HepG2 (cell line): Measurements from ENCODE around the gene ZCCHC7. TPM values are rescaled to one million over a fixed set of nuclear protein-coding genes. Genes with fewer than 3 reads are reported as not detected.
A peak's percentile ranks its signal among the peaks of the same experiment; 100 is the strongest.

Experiments
- ATF6 ChIP-seq: sonication (generic); formaldehyde crosslinking; conservative IDR thresholded peaks from 2 replicates; pipeline ENCODE4 v1.4.0; 2020; ENCODE audit warnings: missing genetic modification reagents
- CBX5 ChIP-seq: sonication (generic); formaldehyde crosslinking; IDR thresholded peaks from 2 replicates; pipeline ENCODE4 v1.4.0; 2020; ENCODE audit warnings: missing genetic modification reagents, borderline replicate concordance
- CCDC6 ChIP-seq: sonication (generic); formaldehyde crosslinking; IDR thresholded peaks from 2 replicates; pipeline ENCODE4 v1.8.1; 2022; ENCODE audit warnings: mild to moderate bottlenecking, missing genetic modification reagents, moderate library complexity
- IKZF5 ChIP-seq: IDR thresholded peaks from 2 replicates; pipeline ENCODE4 v1.6.1; 2018; ENCODE audit warnings: missing genetic modification reagents, mild to moderate bottlenecking, missing compliant biosample characterization
- IRX3 ChIP-seq: sonication (generic); formaldehyde crosslinking; IDR thresholded peaks from 2 replicates; pipeline ENCODE4 v1.8.1; 2023; ENCODE audit warnings: mild to moderate bottlenecking, low read depth, missing genetic modification reagents, borderline replicate concordance
- MBNL3 ChIP-seq: fragments of 250-450 bp; sonication (Bioruptor Pico); conservative IDR thresholded peaks from 2 replicates; pipeline ENCODE4 v1.8.0; 2022; ENCODE audit warnings: mild to moderate bottlenecking, inconsistent platforms
- MXD4 ChIP-seq: IDR thresholded peaks from 2 replicates; pipeline ENCODE4 v1.6.1; 2016; ENCODE audit warnings: mild to moderate bottlenecking, missing biosample characterization, missing genetic modification reagents
- NKX3-1 ChIP-seq: sonication (generic); formaldehyde crosslinking; IDR thresholded peaks from 2 replicates; pipeline ENCODE4 v1.5.0; 2020; ENCODE audit warnings: missing genetic modification reagents
- PBX2 ChIP-seq: IDR thresholded peaks from 2 replicates; pipeline ENCODE4 v1.6.1; 2016; ENCODE audit warnings: control low read depth
- PCBP1 ChIP-seq: fragments of 200-400 bp; formaldehyde crosslinking; IDR thresholded peaks from 2 replicates; pipeline ENCODE4 v1.6.1; 2017; ENCODE audit warnings: mild to moderate bottlenecking, low read depth, low read length, borderline replicate concordance
- STAG1 ChIP-seq: sonication (generic); formaldehyde crosslinking; IDR thresholded peaks from 2 replicates; pipeline ENCODE4 v1.4.0; 2020; ENCODE audit warnings: missing genetic modification reagents
- THAP8 ChIP-seq: sonication (generic); formaldehyde crosslinking; IDR thresholded peaks from 2 replicates; pipeline ENCODE4 v1.5.1; 2020; ENCODE audit warnings: missing genetic modification reagents, mild to moderate bottlenecking, borderline replicate concordance
- THRA ChIP-seq: sonication (generic); formaldehyde crosslinking; IDR thresholded peaks from 2 replicates; pipeline ENCODE4 v1.4.0; 2020; ENCODE audit warnings: missing genetic modification reagents, borderline replicate concordance
- TP53 ChIP-seq: sonication (generic); formaldehyde crosslinking; conservative IDR thresholded peaks from 2 replicates; pipeline ENCODE4 v1.4.0; 2020; ENCODE audit warnings: missing genetic modification reagents
- ZBTB1 ChIP-seq: sonication (generic); formaldehyde crosslinking; IDR thresholded peaks from 2 replicates; pipeline ENCODE4 v1.4.0; 2020; ENCODE audit warnings: missing genetic modification reagents, borderline replicate concordance
- ZFP36 ChIP-seq: fragments of 150-350 bp; IDR thresholded peaks from 2 replicates; pipeline ENCODE4 v1.6.1; 2018; ENCODE audit warnings: borderline replicate concordance, low read length, low read depth; ENCODE audit not compliant: partially characterized antibody
- ZNF687 ChIP-seq: sonication (generic); formaldehyde crosslinking; IDR thresholded peaks from 2 replicates; pipeline ENCODE4 v1.5.1; 2020; ENCODE audit warnings: mild to moderate bottlenecking, missing genetic modification reagents, moderate library complexity
- polyA plus RNA-seq, 8 experiments: library from polyadenylated mRNA; depleted of rRNA in 3 of 8; stranded (reverse) in 7 of 8; unstranded in 1 of 8; fragments of >200 nt; fragmentation: Illumina TruSeq in 4 of 8; extraction: Trizol in 4 of 8; gene quantifications; 2 replicates each; pipeline versions ENCODE4 v1.2.1 to v1.2.3, GENCODE V29; 2011 to 2016; ENCODE audit warnings: low read depth in 4 of 8, missing spikeins in 1 of 8, mixed read lengths in 1 of 8; ENCODE audit not compliant: insufficient read depth in 1 of 8
- total RNA-seq, 5 experiments: library from RNA; depleted of rRNA; stranded (reverse); fragments of >200 nt; fragmentation: Illumina TruSeq; extraction: Trizol; gene quantifications; 2 replicates each; pipeline ENCODE4 v1.2.3, GENCODE V29; 2016; ENCODE audit warnings: low read depth in 1 of 5

The ZCCHC7 gene
- total and polyA plus RNA-seq, 2 of the 13 experiments (the other 11 are each of a cell fraction or from before 2014, with no cell fraction given), result 13.6 to 19.3 TPM

- TF ChIP-seq ZNF687 (peak; percentile 99), ZBTB1 (CRISPR knock-in tag) (0 out of 2 replicates have a peak, but pooled peaks have one; percentile 26), IRX3 (CRISPR knock-in tag) (peak; percentile 82), MBNL3 (CRISPR knock-in tag) (no peak), CCDC6 (CRISPR knock-in tag) (no peak; the same call in none of the 2 replicates), PBX2 (CRISPR knock-in tag) (no peak), CBX5 (peak; percentile 97), THRA (CRISPR knock-in tag) (no peak), IKZF5 (CRISPR knock-in tag) (peak; percentile 73; the same call in 1 of the 2 replicates), ATF6 (no peak), THAP8 (CRISPR knock-in tag) (peak; percentile 84; the same call in 1 of the 2 replicates), STAG1 (CRISPR knock-in tag) (no peak), PCBP1 (peak; percentile 88; the same call in 1 of the 2 replicates), MXD4 (CRISPR knock-in tag) (peak; percentile 86), NKX3-1 (CRISPR knock-in tag) (peak; percentile 99), TP53 (CRISPR knock-in tag) (0 out of 2 replicates have a peak, but pooled peaks have one; percentile 38), ZFP36 (no peak)
Measured at GRCh38 chr9:37119907-37120842, at the start of gene ZCCHC7 (continued).
